Muscle of leg (tissue), 11 donors: ENCODE measurements around the gene SFXN2. TPM values are rescaled to one million over a fixed set of nuclear protein-coding genes. Genes with fewer than 3 reads are reported as not detected.

Experiments used
- DNase-seq: peaks from one replicate; pipeline ENCODE4 v3.0.0; 2013
- H3K27ac ChIP-seq: one replicate; pipeline ENCODE4 v1.5.1; 2013; ENCODE audit warnings: mild to moderate bottlenecking, low read length, control low read depth
- H3K27me3 ChIP-seq: one replicate; pipeline ENCODE4 v1.6.1; 2013; ENCODE audit warnings: low read length; ENCODE audit not compliant: control insufficient read depth, insufficient read depth
- H3K36me3 ChIP-seq: one replicate; pipeline ENCODE4 v1.6.1; 2013; ENCODE audit warnings: low read length; ENCODE audit not compliant: control insufficient read depth, insufficient read depth
- H3K4me1 ChIP-seq: one replicate; pipeline ENCODE4 v1.6.1; 2013; ENCODE audit warnings: low read length; ENCODE audit not compliant: control insufficient read depth, insufficient read depth
- H3K4me3 ChIP-seq: one replicate; pipeline ENCODE4 v1.5.1; 2013; ENCODE audit warnings: low read length, control low read depth
- H3K9me3 ChIP-seq: replicated peaks from 2 replicates; pipeline ENCODE4 v1.6.1; 2013; ENCODE audit warnings: low read depth, low read length; ENCODE audit not compliant: control insufficient read depth
- WGBS: methylation state at CpG from one replicate; pipeline ENCODE4 v1.1.5; 2013; ENCODE audit warnings: missing lambda C conversion rate; ENCODE audit not compliant: insufficient coverage; 5-methylcytosine and 5-hydroxymethylcytosine counted together
- polyA plus RNA-seq, 8 donors: library from polyadenylated mRNA; unstranded; fragments of 120-200 nt; gene quantifications; one replicate each; pipeline versions ENCODE4 v1.2.1 to v1.2.3, GENCODE V29; 2013; ENCODE audit warnings: inconsistent platforms in 1 of 8, low replicate concordance in 1 of 8; ENCODE audit not compliant: insufficient read length in 8 of 8, insufficient read depth in 1 of 8
- total RNA-seq: library from RNA; stranded (reverse); fragments of 120-200 nt; gene quantifications from one replicate; pipeline ENCODE4 v1.2.4, GENCODE V29; 2013

SFXN2 gene
- total and polyA plus RNA-seq, 9 donors, result 4.2 to 7.4 (median 6.4) TPM

DNA sequence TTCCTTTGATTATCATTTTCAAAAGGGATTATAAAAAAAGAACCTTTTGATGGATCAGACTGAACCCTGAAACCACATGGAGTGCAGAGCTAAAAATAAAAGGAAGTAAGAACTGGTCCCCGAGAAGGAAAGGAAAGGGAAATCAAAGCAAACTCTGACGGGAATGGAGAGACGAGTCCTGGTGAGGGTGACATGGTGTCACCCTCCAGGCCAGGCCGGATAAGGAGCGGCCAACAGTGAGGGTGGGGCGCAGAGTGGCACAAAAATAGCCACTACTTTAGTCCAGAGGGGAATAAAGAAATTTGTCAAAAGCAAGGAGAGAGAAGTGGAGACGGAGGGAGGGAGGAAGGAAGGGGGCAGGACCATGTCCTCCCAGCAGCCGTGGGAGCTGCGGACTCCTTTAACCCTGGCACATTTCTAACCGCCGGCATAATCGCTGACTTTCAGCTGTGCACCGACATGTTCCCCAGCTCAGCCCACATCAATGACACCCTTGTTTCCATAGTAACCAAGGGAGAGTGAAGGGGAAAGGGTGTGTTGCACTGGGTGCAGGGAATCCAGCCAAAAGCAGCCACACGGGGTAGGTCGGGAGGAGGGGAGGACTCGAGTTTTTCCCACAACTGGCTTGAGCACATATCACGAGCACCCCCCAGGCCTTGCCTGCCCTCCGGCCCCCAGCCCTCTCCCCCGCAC is 40.5 kb upstream of the SFXN2 start:
- WGBS, result 18% methylated on average over 5 of the region's 19 CpGs
- peak; percentile 83 for DNase-seq

DNA sequence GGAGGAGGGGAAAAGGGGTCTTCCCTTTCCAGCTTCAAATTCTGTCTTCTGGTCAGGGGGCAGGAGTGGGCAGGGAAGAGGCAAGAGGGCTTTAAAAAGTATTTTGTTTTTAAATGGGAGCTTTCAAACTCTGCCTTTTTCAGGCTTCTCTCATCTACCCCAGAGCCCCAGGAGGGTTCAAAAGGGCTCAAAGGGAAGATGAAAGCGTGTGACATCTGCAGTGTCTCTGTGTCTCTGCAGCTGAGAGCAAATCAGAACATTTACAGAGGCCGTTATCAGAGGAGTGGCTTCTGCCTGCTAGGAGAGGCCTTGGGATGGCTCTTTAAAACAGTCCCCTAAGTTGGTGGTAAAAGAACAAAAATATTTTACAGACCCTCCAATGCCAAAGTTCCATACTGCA is 39.9 kb upstream of the SFXN2 start:
- Histone ChIP-seq H3K36me3 (no peaks in the 10 kb centered on the region), H3K9me3 (no peaks in the 10 kb centered on the region), H3K27me3 (no peaks in the 10 kb centered on the region), H3K4me1 (peaks cover 86% of the 10 kb centered on the region), H3K27ac (peak overlapping the region; percentile 78), H3K4me3 (no peak overlapping the region)
- WGBS, result 38% methylated on average over 1 of the region's 2 CpGs
- DNase-seq, result peak; percentile 35

More for the DNA sequence above, 40.5 kb upstream of the SFXN2 start:
- H3K27ac ChIP-seq, result peak overlapping the region; percentile 78
- H3K27me3 ChIP-seq, result no peaks in the 10 kb centered on the region
- peak overlapping the region; percentile 9 for H3K4me3 ChIP-seq
- H3K4me1 ChIP-seq, result peaks cover 86% of the 10 kb centered on the region
- H3K36me3 ChIP-seq, result no peaks in the 10 kb centered on the region
- no peaks in the 10 kb centered on the region for H3K9me3 ChIP-seq

DNA sequence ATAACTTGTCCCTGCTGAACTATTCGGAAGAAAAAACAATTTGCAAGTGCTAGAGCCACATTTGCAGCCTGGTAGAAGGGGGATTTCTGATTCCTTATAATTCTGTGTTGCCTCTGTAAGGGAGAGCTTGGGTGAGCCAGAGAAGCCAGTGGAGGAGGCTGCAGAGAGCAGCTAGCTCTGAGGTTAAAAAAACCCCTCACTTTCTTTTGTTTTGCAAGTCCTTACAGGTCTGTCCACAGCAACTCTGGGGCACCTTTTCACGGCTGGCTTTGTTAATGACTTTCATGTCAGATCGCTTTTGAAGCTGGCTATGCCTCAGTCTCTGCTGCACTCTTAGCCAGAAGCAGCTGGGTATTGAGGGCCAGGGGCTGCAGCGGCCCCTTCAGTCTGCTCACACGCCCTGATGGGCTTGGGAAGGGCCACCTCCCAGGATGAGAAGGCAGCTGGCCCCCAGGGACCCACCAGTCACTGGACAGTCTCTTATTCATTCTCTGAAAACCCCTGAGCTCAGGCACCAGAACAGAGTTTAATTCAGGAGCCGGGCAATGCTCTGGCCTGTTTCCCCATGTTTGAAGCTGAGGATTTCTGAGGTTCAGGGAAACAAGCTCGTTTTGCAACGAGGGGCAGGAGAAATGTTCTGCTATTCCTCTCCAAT is 39.3 kb upstream of the SFXN2 start:
- DNase-seq, result no peak
- no peaks in the 10 kb centered on the region for H3K36me3 ChIP-seq
- WGBS, result 27% methylated on average over 8 of the region's 8 CpGs
- H3K27ac ChIP-seq, result peak overlapping the region; percentile 78
- no peaks in the 10 kb centered on the region for H3K9me3 ChIP-seq
- no peak overlapping the region for H3K4me3 ChIP-seq
- no peaks in the 10 kb centered on the region for H3K27me3 ChIP-seq
- H3K4me1 ChIP-seq, result peaks cover 82% of the 10 kb centered on the region

DNA sequence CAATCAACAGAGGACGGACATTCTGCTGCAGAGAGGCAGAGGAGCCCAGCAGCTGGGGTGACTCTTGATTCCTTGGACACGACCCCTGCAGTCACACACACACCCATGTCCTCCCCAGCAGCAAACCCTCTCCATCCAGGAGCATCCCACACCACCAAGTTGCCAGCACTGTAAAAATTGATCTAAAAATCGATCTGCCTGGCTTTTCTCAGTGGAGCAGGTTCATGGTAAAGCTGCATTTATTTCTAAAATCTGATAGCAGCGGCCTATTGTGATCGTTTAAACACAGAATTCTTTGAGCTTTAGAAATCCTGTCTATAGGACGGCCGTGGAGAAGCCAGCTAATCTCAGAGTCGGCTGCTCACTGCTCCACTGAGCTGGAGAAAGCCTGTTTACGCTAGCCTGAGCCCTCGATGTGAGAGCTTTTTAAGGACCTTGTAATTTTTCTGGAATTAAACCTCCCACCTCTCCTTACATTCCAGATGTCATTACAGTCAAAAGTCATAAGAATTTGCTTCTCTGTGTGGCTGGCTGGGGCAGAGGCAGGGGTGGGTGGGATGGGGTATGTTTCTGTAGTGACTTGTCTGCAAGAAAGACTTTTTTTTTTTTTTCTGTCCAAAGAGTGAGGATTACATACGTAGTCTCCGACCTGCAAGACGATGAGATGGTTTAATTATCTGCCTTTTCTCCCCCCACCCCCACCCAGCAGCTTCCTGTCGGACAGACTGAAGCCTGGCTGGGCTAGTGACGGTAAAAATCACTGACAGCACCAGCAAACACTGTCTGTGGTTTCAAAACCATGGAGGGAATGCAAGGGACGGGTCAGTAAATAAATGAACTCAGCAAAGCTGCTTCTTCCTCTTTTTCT is 38.5 kb upstream of the SFXN2 start:
- Histone ChIP-seq H3K9me3 (no peaks in the 10 kb centered on the region), H3K27ac (peak overlapping the region; percentile 85), H3K36me3 (no peaks in the 10 kb centered on the region), H3K4me3 (no peak overlapping the region), H3K27me3 (no peaks in the 10 kb centered on the region), H3K4me1 (peaks cover 74% of the 10 kb centered on the region)
- WGBS, result 21% methylated on average over 6 of the region's 16 CpGs
- peak; percentile 81 for DNase-seq

DNA sequence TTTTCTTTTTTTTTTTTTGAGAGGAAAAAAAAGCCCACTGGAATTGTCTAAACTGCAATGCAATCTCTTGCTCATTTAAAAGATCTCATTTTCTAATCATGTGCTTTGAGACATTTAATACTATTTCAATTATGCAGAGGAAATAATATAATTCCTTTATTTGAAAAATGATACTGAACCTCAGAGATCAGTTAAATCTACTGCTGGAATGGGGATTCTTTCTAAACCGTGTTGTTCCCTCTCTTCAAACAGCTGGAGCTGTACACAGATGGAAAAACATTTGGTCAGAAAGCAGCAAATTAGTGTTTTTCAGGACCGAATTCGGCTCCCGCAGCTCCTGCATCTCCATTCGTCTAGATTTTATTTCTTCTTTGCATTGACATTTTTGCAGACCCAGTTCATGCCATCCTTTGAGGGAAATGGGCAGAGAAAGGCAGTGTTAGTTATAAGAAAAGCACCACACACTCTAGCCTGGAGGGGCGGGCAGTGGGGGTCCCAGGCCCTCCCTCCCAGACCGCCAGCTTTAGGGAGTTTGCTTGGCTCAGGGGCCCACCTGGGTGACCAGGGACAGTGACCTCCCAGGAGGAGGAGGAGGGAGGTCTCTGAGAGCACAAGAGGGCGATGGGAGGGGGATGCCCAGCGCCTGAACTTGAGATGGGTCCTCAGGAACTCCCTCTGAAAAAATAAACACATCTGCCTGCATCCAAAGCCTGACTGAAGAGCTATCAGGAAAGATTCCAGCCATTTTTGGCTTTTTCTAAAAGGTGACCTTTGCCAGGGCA is 37.7 kb upstream of the SFXN2 start:
- H3K9me3 ChIP-seq, result no peaks in the 10 kb centered on the region
- H3K27ac ChIP-seq, result peak overlapping the region; percentile 85
- no peaks in the 10 kb centered on the region for H3K27me3 ChIP-seq
- WGBS, result no CpG with 5 or more reads among the region's 9 CpGs
- peaks cover 3% of the 10 kb centered on the region for H3K36me3 ChIP-seq
- H3K4me1 ChIP-seq, result peaks cover 71% of the 10 kb centered on the region
- DNase-seq, result peak; percentile 67
- no peak overlapping the region for H3K4me3 ChIP-seq

DNA sequence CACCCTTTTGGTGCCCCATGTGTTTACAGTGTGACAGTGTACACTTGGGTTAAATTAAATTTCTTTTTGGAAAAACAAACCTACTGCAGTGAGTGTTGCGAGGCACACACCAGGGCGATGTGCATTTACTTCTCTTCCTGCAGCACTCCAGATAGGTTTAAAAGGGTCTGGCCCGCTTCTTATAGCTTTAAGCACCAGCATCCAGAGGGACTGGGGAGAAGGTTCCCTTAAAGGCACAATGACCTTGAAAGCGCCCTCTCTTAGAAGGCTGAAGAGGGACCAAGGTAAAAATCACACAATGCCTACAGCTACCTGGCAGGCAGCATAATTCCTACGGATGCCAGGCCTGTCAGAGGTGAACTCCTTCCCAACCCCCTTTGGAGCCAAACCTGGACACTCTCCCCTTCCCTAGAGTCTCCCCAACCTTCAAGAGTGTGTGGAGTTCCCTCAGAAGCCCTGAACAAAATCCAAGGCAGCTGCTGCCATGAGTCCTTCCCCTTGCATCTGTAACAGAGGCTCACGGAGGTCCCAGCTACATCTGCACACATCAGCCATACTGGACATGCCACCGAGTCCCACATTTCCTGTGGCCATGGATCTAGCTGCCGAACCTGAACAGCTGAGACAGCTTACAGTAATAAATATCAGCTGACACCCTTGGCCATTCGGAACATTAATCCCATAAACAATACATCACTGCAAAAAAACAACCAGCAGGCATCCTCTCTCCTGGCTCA is 36.9 kb upstream of the SFXN2 start:
- no peak overlapping the region for H3K4me3 ChIP-seq
- no peaks in the 10 kb centered on the region for H3K9me3 ChIP-seq
- no peaks in the 10 kb centered on the region for H3K27me3 ChIP-seq
- peaks cover 11% of the 10 kb centered on the region for H3K36me3 ChIP-seq
- DNase-seq, result peak; percentile 76
- H3K27ac ChIP-seq, result peak overlapping the region; percentile 85
- 21% methylated on average over 5 of the region's 9 CpGs for WGBS
- H3K4me1 ChIP-seq, result peaks cover 67% of the 10 kb centered on the region

DNA sequence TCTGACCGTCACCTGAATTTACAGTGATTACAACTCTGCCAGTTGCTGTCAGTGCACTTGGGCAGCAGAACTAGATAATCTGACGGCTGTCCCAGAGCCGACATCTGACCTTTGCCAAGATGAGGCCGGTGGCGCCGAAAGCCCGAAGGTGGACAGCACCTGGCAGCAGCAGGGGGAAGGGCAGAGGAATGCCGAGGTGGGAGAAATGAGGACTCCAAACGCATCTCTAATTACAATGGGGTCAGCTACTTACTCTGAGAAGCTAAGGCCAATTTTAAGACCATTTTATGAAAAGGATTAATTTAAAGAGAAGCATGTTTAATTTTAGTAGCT is 36.4 kb upstream of the SFXN2 start:
- Histone ChIP-seq H3K36me3 (peaks cover 11% of the 10 kb centered on the region), H3K9me3 (no peaks in the 10 kb centered on the region), H3K4me3 (no peak overlapping the region), H3K4me1 (peaks cover 63% of the 10 kb centered on the region), H3K27ac (peak overlapping the region; percentile 85), H3K27me3 (no peaks in the 10 kb centered on the region)
- no peak for DNase-seq
- 47% methylated on average over 8 of the region's 9 CpGs for WGBS

DNA sequence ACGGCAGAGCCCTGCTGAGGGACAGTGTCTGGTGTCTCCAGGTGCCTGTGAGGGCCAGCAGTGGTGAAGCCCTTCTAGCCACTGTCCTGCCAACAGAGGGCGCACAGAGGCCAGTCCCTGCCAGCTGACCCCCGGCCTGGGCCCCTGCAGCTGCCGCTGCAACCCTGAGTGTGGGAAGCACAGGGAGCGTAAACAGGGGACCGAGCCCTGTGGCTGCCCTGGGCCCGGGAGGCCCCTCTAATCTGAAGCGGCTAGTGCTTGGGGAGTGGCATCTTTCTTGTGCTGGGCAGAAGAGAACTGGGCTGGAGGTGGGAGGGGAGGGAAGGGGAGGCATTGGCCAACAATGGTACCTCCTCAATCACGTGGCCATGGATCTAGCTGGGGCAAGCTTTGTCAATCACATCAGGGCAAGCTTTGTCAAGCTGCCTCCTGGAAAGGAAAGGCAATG is 35.6 kb upstream of the SFXN2 start:
- H3K4me1 ChIP-seq, result peaks cover 55% of the 10 kb centered on the region
- peaks cover 14% of the 10 kb centered on the region for H3K36me3 ChIP-seq
- WGBS, result 3% methylated on average over 4 of the region's 9 CpGs
- no peaks in the 10 kb centered on the region for H3K27me3 ChIP-seq
- peak; percentile 81 for DNase-seq
- no peak overlapping the region for H3K4me3 ChIP-seq
- H3K9me3 ChIP-seq, result no peaks in the 10 kb centered on the region
- peak overlapping the region; percentile 90 for H3K27ac ChIP-seq

DNA sequence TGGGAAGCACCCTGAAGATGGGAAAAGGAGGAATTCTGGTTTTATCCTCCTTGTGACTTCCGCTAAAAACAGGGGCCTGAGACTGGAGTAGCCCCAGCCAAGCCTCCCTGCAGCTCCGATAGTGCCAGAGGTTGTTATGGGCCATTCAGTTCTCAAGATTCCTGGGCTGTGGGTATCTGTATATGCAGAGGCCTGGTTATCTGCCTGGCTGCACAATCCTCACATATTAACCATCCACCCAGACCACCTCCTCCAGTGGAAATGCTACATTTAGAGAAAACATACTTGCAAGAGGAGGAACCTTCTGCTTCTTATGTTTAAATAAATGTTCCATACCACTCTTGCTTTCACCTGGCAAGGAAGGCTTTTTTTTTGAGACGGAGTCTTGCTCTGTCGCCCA is 34.8 kb upstream of the SFXN2 start:
- peaks cover 14% of the 10 kb centered on the region for H3K36me3 ChIP-seq
- WGBS, result 100% methylated on average over 2 of the region's 4 CpGs
- no peak for DNase-seq
- no peaks in the 10 kb centered on the region for H3K27me3 ChIP-seq
- peaks cover 48% of the 10 kb centered on the region for H3K4me1 ChIP-seq
- H3K27ac ChIP-seq, result peak overlapping the region; percentile 90
- no peaks in the 10 kb centered on the region for H3K9me3 ChIP-seq
- no peak overlapping the region for H3K4me3 ChIP-seq
